ENCODE results near the gene PP2D1. TPM values are rescaled to one million over a fixed set of nuclear protein-coding genes. Genes with fewer than 3 reads are reported as not detected.

Gene PP2D1
- total and polyA plus RNA-seq, 2 of the 8 experiments (the other 6 are each of a cell fraction or from before 2014, with no cell fraction given), result not detected

Small RNAs within 50 kb of the gene (small RNA-seq; reads per million reads assigned to genes)
- not detected for gene RNU4-85P (ENCODE audit: insufficient read depth)
- not detected for gene RPL39P18 (ENCODE audit: insufficient read depth)

Other genes starting within 250 kb of the PP2D1 start
- gene EFHB, start 78.0 kb downstream of the PP2D1 start, total RNA-seq (2021; fragmentation: NEBNext Ultra II Directional; extraction: Animal tissue kit (Norgen Biotek cat#: 25700)), result 0.98 and 1.3 TPM in 2 replicates
- 0.12 and 0.20 TPM in 2 replicates for gene EFHB, start 78.0 kb downstream of the PP2D1 start, polyA plus RNA-seq (2011; rRNA removed)
- 77.7 and 86.6 TPM in 2 replicates for gene RAB5A, start 65.2 kb downstream of the PP2D1 start, total RNA-seq (2021; fragmentation: NEBNext Ultra II Directional; extraction: Animal tissue kit (Norgen Biotek cat#: 25700))
- 16.8 and 22.4 TPM in 2 replicates for gene RAB5A, start 65.2 kb downstream of the PP2D1 start, polyA plus RNA-seq (2011; rRNA removed)
- gene KAT2B, start 28.2 kb upstream of the PP2D1 start, total RNA-seq (2021; fragmentation: NEBNext Ultra II Directional; extraction: Animal tissue kit (Norgen Biotek cat#: 25700)), result 0.91 and 1.4 TPM in 2 replicates
- gene KAT2B, start 28.2 kb upstream of the PP2D1 start, polyA plus RNA-seq (2011; rRNA removed), result 0.14 and 0.24 TPM in 2 replicates
- 34.6 and 36.4 TPM in 2 replicates for gene SGO1, start 173.9 kb upstream of the PP2D1 start, total RNA-seq (2021; fragmentation: NEBNext Ultra II Directional; extraction: Animal tissue kit (Norgen Biotek cat#: 25700))
- 5.7 and 6.9 TPM in 2 replicates for gene SGO1, start 173.9 kb upstream of the PP2D1 start, polyA plus RNA-seq (2011; rRNA removed)

All from H1 (cell line).